OCI-LY7 (cell line): ENCODE measurements around the gene CD93.

Experiments
- CTCF ChIP-seq: fragments of 200-600 bp; sonication (generic); conservative IDR thresholded peaks from 2 replicates; pipeline ENCODE4 v1.5.1; 2014; ENCODE audit warnings: mild to moderate bottlenecking, antibody characterized with exemption, low read length, moderate library complexity, mixed read lengths
- EZH2phosphoT487 ChIP-seq: fragments of 200-600 bp; sonication (generic); IDR thresholded peaks from 2 replicates; pipeline ENCODE4 v1.6.1; 2018; ENCODE audit warnings: low read depth, borderline replicate concordance, mild to moderate bottlenecking, mixed run types, antibody characterized with exemption, low read length, moderate library complexity, mixed read lengths

- TF ChIP-seq CTCF (no peak), EZH2phosphoT487 (no peak)
These were observed 40.3 kb upstream of the CD93 start for GRCh38 chr20:23126281-23127061.
